ENCODE data around the gene RNF208. TPM values are rescaled to one million over a fixed set of nuclear protein-coding genes. Genes with fewer than 3 reads are reported as not detected.

RNF208 gene
- total and polyA plus RNA-seq, 5 experiments from 2014 or later: 0.91 to 1.7 TPM; not detected in 3

DNA sequence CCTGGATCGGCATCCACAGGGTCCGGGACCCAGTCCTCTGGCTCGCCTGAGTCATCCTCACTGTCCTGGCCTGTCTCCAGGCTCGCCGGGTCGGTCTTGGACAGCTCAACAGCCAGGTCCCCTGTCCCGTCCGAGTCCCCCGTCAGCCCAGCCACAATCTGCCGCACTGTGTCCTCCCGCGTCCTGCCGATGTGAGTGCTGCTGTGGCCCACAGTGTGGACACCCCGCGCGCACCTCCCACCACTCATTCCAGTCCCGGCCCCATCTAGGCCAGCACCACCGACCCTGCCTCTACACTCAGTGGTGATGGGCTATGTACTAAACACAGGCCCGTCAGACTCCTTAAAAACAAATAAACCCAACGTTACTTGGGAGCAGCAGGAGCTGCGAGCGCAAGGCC is 40.4 kb downstream of the RNF208 start:
- Mint-ChIP-seq H3K27me3 (no peaks in the 10 kb centered on the region), H3K4me1 (peaks cover 4 to 20% (median 10%) of the 10 kb centered on the region in 4 donors), H3K4me3 (peak overlapping the region in 1 of 10 donors; percentile 4), H3K36me3 (peaks cover 0 to 45% (median 14%) of the 10 kb centered on the region in 3 donors), H3K27ac (no peak overlapping the region), H3K9me3 (no peaks in the 10 kb centered on the region)
- DNase-seq: no peak
- POLR2A ChIA-PET: interaction anchor here (0.6 kb wide), 1 partner anchor 49 kb away, joined by 6 read pairs; no protein-coding TSS in a partner anchor
- no peak for ATAC-seq

- H3K27ac Mint-ChIP-seq: no peak overlapping the region
- no peaks in the 10 kb centered on the region for H3K27me3 Mint-ChIP-seq
- H3K4me3 Mint-ChIP-seq: no peak overlapping the region
- DNase-seq (no peak), ATAC-seq (no peak)
- POLR2A ChIA-PET: interaction anchor here (2.2 kb wide), 1 partner anchor 43 kb away, joined by 6 read pairs; no protein-coding TSS in a partner anchor
- peaks cover 0 to 45% (median 12%) of the 10 kb centered on the region in 3 donors for H3K36me3 Mint-ChIP-seq
- H3K9me3 Mint-ChIP-seq: no peaks in the 10 kb centered on the region
- H3K4me1 Mint-ChIP-seq: peaks cover 4 to 12% (median 6%) of the 10 kb centered on the region in 4 donors
Observed at GRCh38 chr9:137180491-137180890, 41.5 kb downstream of the RNF208 start.

GRCh38 chr9:137179761-137180160 is 42.3 kb downstream of the RNF208 start:
- H3K36me3 Mint-ChIP-seq: peaks cover 0 to 43% (median 12%) of the 10 kb centered on the region in 3 donors
- H3K4me1 Mint-ChIP-seq: peaks cover 3 to 8% (median 6%) of the 10 kb centered on the region in 4 donors
- no peaks in the 10 kb centered on the region for H3K27me3 Mint-ChIP-seq
- no peaks in the 10 kb centered on the region for H3K9me3 Mint-ChIP-seq
- POLR2A ChIA-PET: interaction anchor here (2.2 kb wide), 1 partner anchor 44 kb away, joined by 6 read pairs; no protein-coding TSS in a partner anchor
- H3K4me3 Mint-ChIP-seq: no peak overlapping the region
- DNase-seq (no peak), ATAC-seq (no peak)
- H3K27ac Mint-ChIP-seq: no peak overlapping the region

- H3K27ac Mint-ChIP-seq: no peak overlapping the region
- H3K9me3 Mint-ChIP-seq: no peaks in the 10 kb centered on the region
- peaks cover 0 to 37% (median 12%) of the 10 kb centered on the region in 3 donors for H3K36me3 Mint-ChIP-seq
- no peak for DNase-seq
- H3K4me1 Mint-ChIP-seq: peaks cover under 1 to 6% (median 2%) of the 10 kb centered on the region in 4 donors
- ATAC-seq: no peak
- no peak overlapping the region for H3K4me3 Mint-ChIP-seq
- no peaks in the 10 kb centered on the region for H3K27me3 Mint-ChIP-seq
- POLR2A ChIA-PET: interaction anchor here (0.6 to 2.2 kb wide), 3 partner anchors 8 to 44 kb away, joined by 4 to 6 read pairs (median 4); no protein-coding TSS in a partner anchor
Observed at GRCh38 chr9:137178939-137179630, 43.0 kb downstream of the RNF208 start.

- Mint-ChIP-seq H3K27ac (no peak overlapping the region), H3K4me1 (peaks cover 0 to 9% (median under 1%) of the 10 kb centered on the region in 4 donors), H3K36me3 (peaks cover 0 to 31% (median 9%) of the 10 kb centered on the region in 3 donors), H3K9me3 (no peaks in the 10 kb centered on the region), H3K4me3 (no peak overlapping the region), H3K27me3 (no peaks in the 10 kb centered on the region)
- ATAC-seq (no peak), DNase-seq (no peak)
- POLR2A ChIA-PET: interaction anchor here (0.6 to 1.7 kb wide), 3 partner anchors 9 to 45 kb away, joined by 4 read pairs; no protein-coding TSS in a partner anchor
Observed at GRCh38 chr9:137178201-137178938, 43.7 kb downstream of the RNF208 start.

DNA sequence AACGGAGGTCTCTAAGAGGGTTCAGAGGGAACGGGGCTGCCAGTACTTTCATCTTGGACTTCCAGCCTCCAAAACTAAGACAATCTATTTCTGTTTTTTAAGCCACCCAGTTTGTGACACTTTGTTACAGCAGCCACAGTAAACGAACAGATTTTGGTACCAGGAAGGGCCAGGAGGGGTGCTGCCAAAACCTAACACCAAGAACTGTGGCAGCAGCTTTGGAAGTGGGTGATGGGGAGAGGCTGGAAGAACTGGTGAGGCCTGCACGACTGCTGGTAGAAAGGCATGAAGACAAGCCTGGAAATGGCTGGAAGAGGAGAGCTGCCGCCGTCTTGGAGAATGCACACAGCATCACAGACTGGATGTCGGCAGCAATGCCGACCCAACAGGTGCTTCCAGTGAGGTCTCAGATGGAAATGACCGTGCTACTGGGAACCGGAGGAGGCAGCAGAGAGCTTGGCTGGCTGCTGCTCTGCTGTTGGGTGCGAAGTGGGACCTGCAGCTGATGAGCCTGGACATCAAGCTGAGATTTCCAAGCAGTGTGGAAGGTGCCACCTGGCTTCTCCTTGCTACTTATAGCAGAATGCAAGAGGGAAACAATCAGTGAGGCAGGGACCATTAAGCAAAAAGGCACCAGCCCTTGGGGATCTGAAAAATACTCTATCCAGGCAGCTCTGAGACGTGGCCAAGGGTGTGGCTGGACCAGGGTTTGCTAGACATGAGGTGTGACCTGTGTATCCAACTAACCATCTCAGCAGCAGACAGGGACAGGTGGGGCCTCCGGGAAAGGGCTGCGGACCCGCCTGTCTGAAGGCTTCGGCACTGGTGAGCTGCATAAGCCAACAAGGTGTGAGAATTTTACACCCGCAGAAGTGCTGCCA is 45.5 kb downstream of the RNF208 start:
- DNase-seq (peak in 1 of 10 donors; percentile 30), ATAC-seq (peak; percentile 62 to 69)
- H3K9me3 Mint-ChIP-seq: no peaks in the 10 kb centered on the region
- no peak overlapping the region for H3K4me3 Mint-ChIP-seq
- H3K36me3 Mint-ChIP-seq: peaks cover 0 to 17% (median 3%) of the 10 kb centered on the region in 3 donors
- peaks cover 0 to 2% (median 0%) of the 10 kb centered on the region in 5 donors for H3K27me3 Mint-ChIP-seq
- POLR2A ChIA-PET: interaction anchor here (0.8 kb wide), 1 partner anchor 19 kb away, joined by 3 read pairs; no protein-coding TSS in a partner anchor
- H3K4me1 Mint-ChIP-seq: peaks cover 0 to 13% (median under 1%) of the 10 kb centered on the region in 4 donors
- H3K27ac Mint-ChIP-seq: peak overlapping the region in 4 of 10 donors; percentile 29 to 78 (median 50)

DNA sequence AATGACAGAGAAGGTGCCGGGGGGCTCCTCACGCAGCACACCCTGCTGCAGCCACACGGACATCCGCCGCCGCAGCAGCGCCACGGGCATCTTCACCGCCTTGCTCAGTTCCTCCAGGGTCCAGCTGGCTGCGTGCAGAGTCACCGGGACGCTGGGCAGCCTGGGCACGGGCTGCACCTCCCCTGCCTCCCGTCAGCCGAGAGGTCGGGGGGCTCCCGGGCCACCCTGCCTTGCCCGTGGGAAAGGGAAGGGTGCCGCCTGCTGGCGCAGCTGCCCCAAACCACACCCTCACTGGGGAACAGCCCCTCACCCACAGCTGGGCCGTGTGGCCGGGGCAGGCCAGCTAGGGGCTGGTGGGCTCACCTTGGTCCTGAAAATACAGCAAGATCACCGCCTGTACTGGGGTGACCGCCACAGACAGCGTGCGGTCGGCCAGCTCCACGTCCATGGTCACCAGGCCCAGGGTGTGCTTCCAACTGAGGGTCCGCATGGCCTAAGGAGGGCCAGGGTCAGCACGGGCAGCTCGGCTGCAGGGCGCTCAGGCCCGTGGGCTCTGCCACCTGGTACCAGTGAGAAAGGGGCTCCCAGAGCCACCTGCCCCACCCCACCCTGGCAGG is 46.6 kb downstream of the RNF208 start:
- Mint-ChIP-seq H3K36me3 (peaks cover 0 to 17% (median 3%) of the 10 kb centered on the region in 3 donors), H3K27me3 (peaks cover 0 to 8% (median 0%) of the 10 kb centered on the region in 5 donors), H3K4me3 (peak overlapping the region in 4 of 10 donors; percentile 18 to 39 (median 26)), H3K9me3 (no peaks in the 10 kb centered on the region), H3K27ac (no peak overlapping the region), H3K4me1 (peaks cover 0 to 13% (median under 1%) of the 10 kb centered on the region in 4 donors)
- POLR2A ChIA-PET: interaction anchor here (1.1 to 2.4 kb wide), 4 partner anchors 10 to 46 kb away, joined by 3 to 11 read pairs (median 4); partner anchors contain the start of genes ANAPC2 and SSNA1
- ATAC-seq (peak in 1 of 2 donors; percentile 24), DNase-seq (no peak)

DNA sequence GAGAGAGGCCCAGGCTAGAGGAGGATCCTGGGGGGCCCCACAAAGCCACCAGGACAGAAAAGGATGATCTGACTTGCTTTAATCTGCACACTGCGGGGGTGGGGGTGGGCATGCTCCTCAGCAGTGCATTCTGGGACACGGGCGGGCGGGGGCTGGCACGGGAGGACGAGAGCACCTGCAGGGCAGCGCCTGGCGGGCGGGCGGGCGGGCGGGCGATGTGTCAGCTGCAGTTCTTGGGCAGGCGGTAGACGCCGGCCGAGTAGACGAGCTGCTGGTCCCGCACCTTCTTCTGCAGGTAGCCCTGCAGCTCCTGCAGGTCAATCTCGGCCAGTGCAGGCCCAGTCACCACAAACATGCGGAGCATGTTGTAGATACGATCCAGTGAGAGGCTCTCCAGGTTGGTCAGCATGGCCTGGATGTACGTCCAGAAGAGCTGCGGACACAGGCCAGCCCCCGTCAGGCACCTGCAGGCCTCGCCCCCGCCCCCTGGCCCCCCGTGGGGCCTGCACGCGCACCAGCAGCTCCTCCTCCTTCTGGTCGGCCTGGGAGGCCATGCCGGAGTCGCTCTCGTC is 47.2 kb downstream of the RNF208 start:
- Mint-ChIP-seq H3K27me3 (peaks cover 0 to 14% (median 3%) of the 10 kb centered on the region in 5 donors), H3K9me3 (no peaks in the 10 kb centered on the region), H3K27ac (no peak overlapping the region), H3K4me1 (peaks cover 0 to 13% (median under 1%) of the 10 kb centered on the region in 4 donors), H3K4me3 (peak overlapping the region in 5 of 10 donors; percentile 14 to 39 (median 26)), H3K36me3 (peaks cover 0 to 13% (median 0%) of the 10 kb centered on the region in 3 donors)
- DNase-seq: no peak
- POLR2A ChIA-PET: interaction anchor here (0.5 to 2.4 kb wide), 5 partner anchors 11 to 85 kb away, joined by 3 to 11 read pairs (median 3); partner anchors contain the start of genes ANAPC2 and SSNA1
- peak; percentile 24 to 48 for ATAC-seq

GRCh38 chr9:137173796-137174664 is 48.0 kb downstream of the RNF208 start:
- POLR2A ChIA-PET: interaction anchor here (1.2 to 2.4 kb wide), 3 partner anchors 12 to 44 kb away, joined by 3 to 11 read pairs (median 5); partner anchors contain the start of genes ANAPC2 and SSNA1
- H3K27me3 Mint-ChIP-seq: peaks cover 0 to 14% (median 3%) of the 10 kb centered on the region in 5 donors
- H3K4me3 Mint-ChIP-seq: peak overlapping the region in 1 of 10 donors; percentile 45
- no peak for ATAC-seq
- H3K4me1 Mint-ChIP-seq: peaks cover 0 to 13% (median under 1%) of the 10 kb centered on the region in 4 donors
- no peak overlapping the region for H3K27ac Mint-ChIP-seq
- DNase-seq: no peak
- no peaks in the 10 kb centered on the region for H3K9me3 Mint-ChIP-seq
- H3K36me3 Mint-ChIP-seq: peaks cover 0 to 8% (median 0%) of the 10 kb centered on the region in 3 donors

Data from naive thymus-derived CD8-positive, alpha-beta T cell (primary cell).